Measurements from ENCODE around the gene MAML1. TPM values are rescaled to one million over a fixed set of nuclear protein-coding genes. Genes with fewer than 3 reads are reported as not detected.

Gene MAML1
- total RNA-seq, 1 experiment from 2014 or later, result 42.2 TPM

GRCh38 chr5:179818746-179819295, 86.2 kb downstream of the MAML1 start (continued):
- TF ChIP-seq ZNF425 (CRISPR knock-in tag; conservative IDR thresholded peaks at IDR 0.05), result no peak
- peak; percentile 53; the same call in 1 of the 2 replicates for TF ChIP-seq SP1 (CRISPR knock-in tag; conservative IDR thresholded peaks at IDR 0.05)
- peak; percentile 81; the same call in 1 of the 2 replicates for TF ChIP-seq HMGXB4 (CRISPR knock-in tag; IDR thresholded peaks at IDR 0.05)
- peak; percentile 73 for TF ChIP-seq FOXK1 (CRISPR knock-in tag; IDR thresholded peaks at IDR 0.05)

DNA sequence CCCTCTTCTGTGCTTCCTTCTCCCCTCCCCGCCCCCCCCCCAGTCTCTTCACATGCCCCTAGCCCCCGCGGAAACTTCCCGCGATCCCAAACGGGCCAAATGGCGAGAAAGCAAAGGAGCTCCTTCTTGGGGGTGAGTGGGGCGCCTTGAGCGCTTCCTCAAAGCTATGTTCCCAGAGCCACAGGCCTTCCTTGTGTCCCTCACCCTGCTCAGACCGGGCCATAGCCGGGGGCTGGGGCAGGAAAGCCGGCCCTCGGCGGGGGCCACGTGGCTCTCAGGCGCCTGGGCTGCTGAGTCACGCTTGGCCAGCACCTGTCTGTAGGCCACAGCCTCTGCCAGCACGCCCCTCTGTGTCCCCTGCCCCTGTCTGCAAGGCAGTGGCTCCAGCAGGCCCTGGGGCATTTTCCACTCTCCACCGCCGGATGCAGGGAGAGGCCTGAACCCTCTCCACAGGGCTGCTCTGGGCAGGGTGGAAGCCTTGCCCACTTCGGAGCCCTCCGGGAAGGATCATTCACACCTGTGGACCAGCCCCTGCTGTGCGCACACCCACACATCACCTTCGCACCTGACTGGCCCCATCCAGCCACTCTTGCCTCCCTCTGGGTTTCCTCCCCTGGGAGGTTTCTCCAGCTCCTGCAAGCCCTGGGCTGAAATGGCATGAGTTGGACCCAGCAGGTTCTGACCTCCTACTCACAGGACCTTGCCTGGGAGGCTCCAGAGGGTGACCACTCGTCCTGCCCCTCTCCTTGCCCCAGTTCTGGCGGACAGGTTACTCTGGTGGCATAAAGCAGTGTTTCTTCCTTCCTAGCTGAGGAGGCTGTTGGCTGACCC, 86.9 kb downstream of the MAML1 start:
- peaks cover 22% of the 10 kb centered on the region for H3K27me3 Mint-ChIP-seq (ENCODE audit: low read depth)
- ChIA-PET CTCF (interaction anchor here (1.0 to 2.5 kb wide), 2 partner anchors 17 to 64 kb away, joined by 3 to 20 read pairs; no protein-coding TSS in a partner anchor), POLR2A (interaction anchor here (1.0 to 1.7 kb wide), 2 partner anchors 13 to 87 kb away, joined by 3 to 4 read pairs; partner anchors contain the start of gene MGAT4B)
- H3K27ac Mint-ChIP-seq, result no peak overlapping the region
- peaks cover 36% of the 10 kb centered on the region for H3K4me1 Mint-ChIP-seq
- no peaks in the 10 kb centered on the region for H3K9me3 Mint-ChIP-seq
- peak overlapping the region; percentile 59; the same call in 1 of the 2 replicates for H3K4me3 Mint-ChIP-seq
- ATAC-seq, result peak; percentile 1; the same call in 1 of the 2 replicates
- DNase-seq (ENCODE audit: low spot score), result peak; percentile 70
- H3K36me3 Mint-ChIP-seq, result peaks cover 13% of the 10 kb centered on the region
- TF ChIP-seq RORB (CRISPR knock-in tag; IDR thresholded peaks at IDR 0.05) (no peak), JAZF1 (CRISPR knock-in tag; IDR thresholded peaks at IDR 0.05) (no peak), SOX15 (CRISPR knock-in tag; IDR thresholded peaks at IDR 0.05) (no peak), ZNF232 (CRISPR knock-in tag; IDR thresholded peaks at IDR 0.05) (no peak), ZNF416 (CRISPR knock-in tag; IDR thresholded peaks at IDR 0.05) (0 out of 2 replicates have a peak, but pooled peaks have one; percentile 0), ZNF219 (CRISPR knock-in tag; IDR thresholded peaks at IDR 0.05; ENCODE audit: borderline replicate concordance) (0 out of 2 replicates have a peak, but pooled peaks have one; percentile 24), NR3C1 (CRISPR knock-in tag; conservative IDR thresholded peaks at IDR 0.05; ENCODE audit: low read depth) (no peak), ESRRA (CRISPR knock-in tag; IDR thresholded peaks at IDR 0.05; ENCODE audit: borderline replicate concordance) (0 out of 2 replicates have a peak, but pooled peaks have one; percentile 55), MYBL2 (CRISPR knock-in tag; IDR thresholded peaks at IDR 0.05) (peak; percentile 30; the same call in 1 of the 2 replicates), FOXK1 (CRISPR knock-in tag; IDR thresholded peaks at IDR 0.05) (no peak), ZNF423 (CRISPR knock-in tag; IDR thresholded peaks at IDR 0.05) (peak; percentile 7; the same call in 1 of the 2 replicates), MXD4 (CRISPR knock-in tag; IDR thresholded peaks at IDR 0.05; ENCODE audit: borderline replicate concordance) (no peak), TCF7 (CRISPR knock-in tag; IDR thresholded peaks at IDR 0.05; ENCODE audit: low read depth) (0 out of 2 replicates have a peak, but pooled peaks have one; percentile 48), ATF3 (CRISPR knock-in tag; conservative IDR thresholded peaks at IDR 0.05) (no peak), TP53 (CRISPR knock-in tag; IDR thresholded peaks at IDR 0.05) (peak; percentile 68; the same call in 1 of the 2 replicates), NR1H2 (CRISPR knock-in tag; IDR thresholded peaks at IDR 0.05) (no peak)
- TF ChIP-seq, protein P1, sequence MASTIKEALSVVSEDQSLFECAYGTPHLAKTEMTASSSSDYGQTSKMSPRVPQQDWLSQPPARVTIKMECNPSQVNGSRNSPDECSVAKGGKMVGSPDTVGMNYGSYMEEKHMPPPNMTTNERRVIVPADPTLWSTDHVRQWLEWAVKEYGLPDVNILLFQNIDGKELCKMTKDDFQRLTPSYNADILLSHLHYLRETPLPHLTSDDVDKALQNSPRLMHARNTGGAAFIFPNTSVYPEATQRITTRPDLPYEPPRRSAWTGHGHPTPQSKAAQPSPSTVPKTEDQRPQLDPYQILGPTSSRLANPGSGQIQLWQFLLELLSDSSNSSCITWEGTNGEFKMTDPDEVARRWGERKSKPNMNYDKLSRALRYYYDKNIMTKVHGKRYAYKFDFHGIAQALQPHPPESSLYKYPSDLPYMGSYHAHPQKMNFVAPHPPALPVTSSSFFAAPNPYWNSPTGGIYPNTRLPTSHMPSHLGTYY (CRISPR knock-in tag; IDR thresholded peaks at IDR 0.05), result no peak
- TF ChIP-seq, protein P2, sequence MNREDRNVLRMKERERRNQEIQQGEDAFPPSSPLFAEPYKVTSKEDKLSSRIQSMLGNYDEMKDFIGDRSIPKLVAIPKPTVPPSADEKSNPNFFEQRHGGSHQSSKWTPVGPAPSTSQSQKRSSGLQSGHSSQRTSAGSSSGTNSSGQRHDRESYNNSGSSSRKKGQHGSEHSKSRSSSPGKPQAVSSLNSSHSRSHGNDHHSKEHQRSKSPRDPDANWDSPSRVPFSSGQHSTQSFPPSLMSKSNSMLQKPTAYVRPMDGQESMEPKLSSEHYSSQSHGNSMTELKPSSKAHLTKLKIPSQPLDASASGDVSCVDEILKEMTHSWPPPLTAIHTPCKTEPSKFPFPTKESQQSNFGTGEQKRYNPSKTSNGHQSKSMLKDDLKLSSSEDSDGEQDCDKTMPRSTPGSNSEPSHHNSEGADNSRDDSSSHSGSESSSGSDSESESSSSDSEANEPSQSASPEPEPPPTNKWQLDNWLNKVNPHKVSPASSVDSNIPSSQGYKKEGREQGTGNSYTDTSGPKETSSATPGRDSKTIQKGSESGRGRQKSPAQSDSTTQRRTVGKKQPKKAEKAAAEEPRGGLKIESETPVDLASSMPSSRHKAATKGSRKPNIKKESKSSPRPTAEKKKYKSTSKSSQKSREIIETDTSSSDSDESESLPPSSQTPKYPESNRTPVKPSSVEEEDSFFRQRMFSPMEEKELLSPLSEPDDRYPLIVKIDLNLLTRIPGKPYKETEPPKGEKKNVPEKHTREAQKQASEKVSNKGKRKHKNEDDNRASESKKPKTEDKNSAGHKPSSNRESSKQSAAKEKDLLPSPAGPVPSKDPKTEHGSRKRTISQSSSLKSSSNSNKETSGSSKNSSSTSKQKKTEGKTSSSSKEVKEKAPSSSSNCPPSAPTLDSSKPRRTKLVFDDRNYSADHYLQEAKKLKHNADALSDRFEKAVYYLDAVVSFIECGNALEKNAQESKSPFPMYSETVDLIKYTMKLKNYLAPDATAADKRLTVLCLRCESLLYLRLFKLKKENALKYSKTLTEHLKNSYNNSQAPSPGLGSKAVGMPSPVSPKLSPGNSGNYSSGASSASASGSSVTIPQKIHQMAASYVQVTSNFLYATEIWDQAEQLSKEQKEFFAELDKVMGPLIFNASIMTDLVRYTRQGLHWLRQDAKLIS (CRISPR knock-in tag; IDR thresholded peaks at IDR 0.05; ENCODE audit: borderline replicate concordance), result no peak

Data from WTC11 (cell line).